Astrocyte (in vitro differentiated cells and primary cell): Measurements from ENCODE around the gene TSPEAR.
"Not testable (repeated sequence)": the region's sequence is repeated elsewhere in the genome, so short reads cannot be mapped to it uniquely, and the experiment has no call there.

Source experiments
- EZH2 ChIP-seq: IDR thresholded peaks from 2 replicates; pipeline ENCODE4 v1.6.1; 2012; ENCODE audit warnings: mild to moderate bottlenecking, low read length, inconsistent platforms; ENCODE audit not compliant: insufficient read depth
- TF ChIP-seq, protein P1 (sequence below): IDR thresholded peaks from 2 replicates; pipeline ENCODE4 v1.5.1; 2011; ENCODE audit warnings: low read depth, mild to moderate bottlenecking, inconsistent platforms, low read length, moderate library complexity; ENCODE audit not compliant: insufficient read depth

DNA sequence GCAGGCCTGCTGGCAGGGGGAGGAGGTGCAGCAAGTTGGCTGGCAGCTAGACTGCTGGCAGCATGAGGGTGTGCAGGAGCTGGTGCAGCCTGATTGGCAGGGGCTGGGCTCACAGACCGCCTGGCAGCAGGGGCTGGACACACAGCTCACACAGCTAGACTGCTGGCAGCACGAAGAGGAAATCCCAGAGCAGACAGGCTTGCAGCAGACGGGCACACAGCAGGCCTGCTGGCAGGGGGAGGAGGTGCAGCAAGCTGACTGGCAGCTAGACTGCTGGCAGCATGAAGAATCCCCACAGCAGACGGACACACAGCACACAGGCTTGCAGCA lies 119.6 kb downstream of the TSPEAR start:
- TF ChIP-seq, protein P1, sequence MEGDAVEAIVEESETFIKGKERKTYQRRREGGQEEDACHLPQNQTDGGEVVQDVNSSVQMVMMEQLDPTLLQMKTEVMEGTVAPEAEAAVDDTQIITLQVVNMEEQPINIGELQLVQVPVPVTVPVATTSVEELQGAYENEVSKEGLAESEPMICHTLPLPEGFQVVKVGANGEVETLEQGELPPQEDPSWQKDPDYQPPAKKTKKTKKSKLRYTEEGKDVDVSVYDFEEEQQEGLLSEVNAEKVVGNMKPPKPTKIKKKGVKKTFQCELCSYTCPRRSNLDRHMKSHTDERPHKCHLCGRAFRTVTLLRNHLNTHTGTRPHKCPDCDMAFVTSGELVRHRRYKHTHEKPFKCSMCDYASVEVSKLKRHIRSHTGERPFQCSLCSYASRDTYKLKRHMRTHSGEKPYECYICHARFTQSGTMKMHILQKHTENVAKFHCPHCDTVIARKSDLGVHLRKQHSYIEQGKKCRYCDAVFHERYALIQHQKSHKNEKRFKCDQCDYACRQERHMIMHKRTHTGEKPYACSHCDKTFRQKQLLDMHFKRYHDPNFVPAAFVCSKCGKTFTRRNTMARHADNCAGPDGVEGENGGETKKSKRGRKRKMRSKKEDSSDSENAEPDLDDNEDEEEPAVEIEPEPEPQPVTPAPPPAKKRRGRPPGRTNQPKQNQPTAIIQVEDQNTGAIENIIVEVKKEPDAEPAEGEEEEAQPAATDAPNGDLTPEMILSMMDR = not testable (repeated sequence)
- not testable (repeated sequence) for TF ChIP-seq EZH2
